A673 (cell line): Measurements from ENCODE around the gene CNRIP1.

Experiments used
- EZH2 ChIP-seq: fragments of 200-600 bp; sonication (generic); IDR thresholded peaks from 2 replicates; pipeline ENCODE4 v1.6.1; 2017; ENCODE audit warnings: borderline replicate concordance, low read depth, mild to moderate bottlenecking, mixed read lengths, antibody characterized with exemption, low read length; ENCODE audit not compliant: poor library complexity, severe bottlenecking
- TF ChIP-seq, protein P1 (sequence below): fragments of 300-800, 200-600 bp; sonication (generic); conservative IDR thresholded peaks from 2 replicates; pipeline ENCODE4 v1.5.1; 2017; ENCODE audit warnings: low read depth, mild to moderate bottlenecking, antibody characterized with exemption, low read length, moderate library complexity, mixed read lengths

DNA sequence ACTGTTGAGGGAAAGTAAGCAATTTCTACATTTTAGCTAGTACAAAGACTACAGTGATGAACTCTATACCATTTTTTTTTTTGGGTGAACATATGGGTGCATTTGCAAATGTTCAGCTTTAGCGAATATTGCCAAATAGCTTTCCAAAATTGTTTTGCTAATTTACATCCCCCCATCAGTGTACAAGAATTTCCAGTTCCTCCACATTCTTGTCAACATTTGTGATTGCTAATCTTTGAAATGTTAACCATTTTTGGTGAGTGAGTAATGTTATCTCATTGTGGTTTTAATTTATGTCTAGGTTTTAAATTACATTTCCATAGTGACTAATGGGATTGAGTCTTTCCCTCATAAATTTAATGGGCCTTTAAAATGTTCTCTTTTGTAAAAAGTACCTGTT, 16.4 kb upstream of the CNRIP1 start:
- TF ChIP-seq, protein P1, sequence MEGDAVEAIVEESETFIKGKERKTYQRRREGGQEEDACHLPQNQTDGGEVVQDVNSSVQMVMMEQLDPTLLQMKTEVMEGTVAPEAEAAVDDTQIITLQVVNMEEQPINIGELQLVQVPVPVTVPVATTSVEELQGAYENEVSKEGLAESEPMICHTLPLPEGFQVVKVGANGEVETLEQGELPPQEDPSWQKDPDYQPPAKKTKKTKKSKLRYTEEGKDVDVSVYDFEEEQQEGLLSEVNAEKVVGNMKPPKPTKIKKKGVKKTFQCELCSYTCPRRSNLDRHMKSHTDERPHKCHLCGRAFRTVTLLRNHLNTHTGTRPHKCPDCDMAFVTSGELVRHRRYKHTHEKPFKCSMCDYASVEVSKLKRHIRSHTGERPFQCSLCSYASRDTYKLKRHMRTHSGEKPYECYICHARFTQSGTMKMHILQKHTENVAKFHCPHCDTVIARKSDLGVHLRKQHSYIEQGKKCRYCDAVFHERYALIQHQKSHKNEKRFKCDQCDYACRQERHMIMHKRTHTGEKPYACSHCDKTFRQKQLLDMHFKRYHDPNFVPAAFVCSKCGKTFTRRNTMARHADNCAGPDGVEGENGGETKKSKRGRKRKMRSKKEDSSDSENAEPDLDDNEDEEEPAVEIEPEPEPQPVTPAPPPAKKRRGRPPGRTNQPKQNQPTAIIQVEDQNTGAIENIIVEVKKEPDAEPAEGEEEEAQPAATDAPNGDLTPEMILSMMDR: no peak
- TF ChIP-seq EZH2: no peak
